CD4-positive, alpha-beta T cell treated with Interleukin-4 for 4 hours (primary cell): Measurements from ENCODE around the gene SMARCC1.

ENCODE experiments used
- DNase-seq: peaks from one replicate; pipeline ENCODE4 v3.0.0-alpha.2; 2020

SMARCC1 gene

DNA sequence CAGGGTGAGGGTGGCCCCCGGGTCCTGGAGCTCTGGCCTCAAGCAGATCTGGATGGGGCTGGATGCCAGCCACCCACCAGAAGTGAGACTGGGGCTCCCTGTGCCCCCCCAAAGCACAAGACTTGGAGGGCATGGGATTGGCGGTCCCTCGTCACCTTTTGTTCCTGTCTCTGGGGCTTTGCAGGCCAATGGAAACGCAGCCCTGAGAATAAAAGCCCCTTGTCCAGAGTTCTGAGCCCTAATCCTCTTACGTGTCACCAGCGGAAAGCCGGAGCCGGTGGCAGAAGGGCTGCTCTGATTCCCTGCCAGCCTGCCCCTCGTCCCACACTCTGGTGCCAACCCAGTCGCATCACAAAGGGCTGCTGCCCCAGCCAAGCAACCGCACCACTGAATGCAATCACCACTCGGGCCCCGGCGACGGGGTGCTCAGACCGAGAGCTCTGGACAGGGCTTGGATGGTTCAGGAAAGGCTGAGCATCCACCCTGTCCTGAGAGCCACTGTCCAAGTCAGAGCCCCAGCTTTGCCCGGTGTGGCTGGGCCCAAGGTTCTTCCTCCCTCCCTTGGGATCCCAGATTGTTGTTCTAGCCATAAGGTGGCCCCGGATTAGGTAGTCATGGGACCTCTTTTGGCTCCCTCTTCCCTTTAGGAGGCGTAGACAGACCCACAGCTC lies 245.3 kb downstream of the SMARCC1 start:
- no peak for DNase-seq
